Activated naive CD4-positive, alpha-beta T cell treated with anti-CD3 and anti-CD28 coated beads, Interleukin-2, amount 50 U/mL, for 72 hours (primary cell): ENCODE results near the gene NXPH3. TPM values are rescaled to one million over a fixed set of nuclear protein-coding genes. Genes with fewer than 3 reads are reported as not detected.
A peak's percentile ranks its signal among the peaks of the same experiment; 100 is the strongest.

ENCODE experiments used
- ATAC-seq, 2 donors: fragments of 150-1000 bp; cut with Tn5 transposase; 2 replicates each; pipeline ENCODE4 v1.10.0; 2021; ENCODE audit warnings: mild to moderate bottlenecking in 2 of 2, moderate library complexity in 2 of 2
- DNase-seq, 2 donors: peaks; one replicate each; pipeline ENCODE4 v3.0.0; 2021 to 2022; ENCODE audit warnings: low spot score in 2 of 2
- H3K27ac Mint-ChIP-seq, 2 donors: one replicate each; pipeline ENCODE4 v1.8.0; 2022; ENCODE audit warnings: mild to moderate bottlenecking in 2 of 2, mixed read lengths in 2 of 2
- H3K36me3 Mint-ChIP-seq, 2 donors: one replicate each; pipeline ENCODE4 v1.8.0; 2022; ENCODE audit warnings: mixed read lengths in 2 of 2
- H3K9me3 Mint-ChIP-seq, 2 donors: one replicate each; pipeline ENCODE4 v1.8.0; 2022; ENCODE audit warnings: mixed read lengths in 2 of 2
- total RNA-seq, 2 donors: library from RNA; stranded (reverse); gene quantifications; one replicate each; pipeline ENCODE4 v1.2.3, GENCODE V29; 2022

NXPH3 gene
- total RNA-seq, 2 donors from 2014 or later: 0.14 to 0.23 TPM

DNA sequence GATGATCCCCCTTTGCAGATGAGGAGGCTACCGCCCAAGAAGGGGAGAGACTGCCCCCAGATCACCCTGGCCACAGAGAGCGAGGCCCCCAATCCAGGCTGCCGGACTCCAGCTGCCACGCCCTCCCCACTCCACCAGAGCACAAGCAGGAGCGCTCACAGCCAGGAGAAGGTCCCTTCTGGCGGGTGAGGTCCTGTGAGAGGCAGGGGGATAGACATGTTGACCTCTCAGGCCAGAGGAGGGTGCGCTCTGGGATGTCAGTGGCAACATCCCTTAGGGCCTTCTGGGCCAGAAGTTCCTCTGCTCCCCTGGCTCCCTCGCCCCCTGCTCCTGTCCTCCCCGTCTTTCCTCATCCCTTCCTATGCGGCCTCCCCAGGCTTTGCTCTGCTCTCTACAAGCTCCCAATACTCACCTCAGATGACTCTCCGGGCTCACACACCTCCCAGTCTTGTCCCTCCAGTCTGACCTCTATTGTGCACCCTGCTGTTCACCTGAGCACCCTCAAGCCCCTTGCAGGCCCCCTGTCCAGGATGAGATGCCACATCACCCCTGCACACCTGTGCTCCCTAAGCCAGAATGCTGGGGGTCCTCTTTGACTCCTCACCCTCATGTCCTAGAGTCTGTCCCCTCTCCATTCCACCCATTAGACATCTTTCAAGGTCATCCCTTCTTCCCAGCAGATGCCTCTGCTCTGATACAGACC lies 5.0 kb upstream of the NXPH3 start:
- Mint-ChIP-seq H3K36me3 (no peaks in the 10 kb centered on the region), H3K27ac (peak overlapping the region in 1 of 2 donors; percentile 80), H3K9me3 (no peaks in the 10 kb centered on the region)
- DNase-seq (no peak), ATAC-seq (no peak)

DNA sequence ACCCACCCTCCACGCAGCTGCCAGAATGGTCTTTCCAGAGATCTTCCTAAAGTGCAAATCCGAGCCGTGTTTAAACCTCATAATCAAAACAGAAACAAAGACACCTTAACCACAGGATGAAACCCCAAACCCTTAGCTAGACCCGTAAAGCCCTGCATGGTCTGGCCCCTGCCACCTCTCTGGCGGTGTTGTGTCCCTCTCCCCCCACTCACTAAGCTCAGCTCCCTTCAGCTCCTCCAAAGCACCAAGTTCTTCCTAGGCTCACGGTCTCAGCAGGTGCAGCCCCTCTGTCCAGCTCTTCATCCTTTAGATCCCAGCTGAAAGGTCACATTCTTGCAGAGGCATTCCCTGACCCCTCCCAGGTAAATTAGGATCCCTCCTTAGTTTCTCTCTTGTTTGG lies 4.4 kb upstream of the NXPH3 start:
- ATAC-seq (no peak), DNase-seq (no peak)
- H3K9me3 Mint-ChIP-seq: no peaks in the 10 kb centered on the region
- H3K27ac Mint-ChIP-seq: no peak overlapping the region
- H3K36me3 Mint-ChIP-seq: no peaks in the 10 kb centered on the region

DNA sequence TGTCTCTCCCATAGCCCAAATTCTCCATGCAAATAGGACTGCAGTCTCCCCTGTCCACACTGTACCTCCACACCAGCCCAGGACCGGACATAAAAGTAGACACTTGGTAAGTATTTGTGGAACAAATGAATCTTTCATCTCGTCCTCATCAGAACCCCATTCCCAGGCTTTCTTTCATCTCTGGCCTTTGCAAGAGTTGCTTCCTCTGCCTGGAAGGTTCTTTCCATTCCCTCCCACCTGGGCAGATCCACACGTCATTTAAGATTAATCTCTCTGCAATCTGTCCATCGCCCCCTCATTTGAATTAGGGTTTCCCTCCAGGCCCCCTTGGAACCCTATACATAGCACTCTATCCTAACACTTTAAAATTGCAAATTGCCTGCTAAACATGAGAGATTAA lies 3.9 kb upstream of the NXPH3 start:
- Mint-ChIP-seq H3K27ac (no peak overlapping the region), H3K9me3 (no peaks in the 10 kb centered on the region)
- ATAC-seq: no peak

DNA sequence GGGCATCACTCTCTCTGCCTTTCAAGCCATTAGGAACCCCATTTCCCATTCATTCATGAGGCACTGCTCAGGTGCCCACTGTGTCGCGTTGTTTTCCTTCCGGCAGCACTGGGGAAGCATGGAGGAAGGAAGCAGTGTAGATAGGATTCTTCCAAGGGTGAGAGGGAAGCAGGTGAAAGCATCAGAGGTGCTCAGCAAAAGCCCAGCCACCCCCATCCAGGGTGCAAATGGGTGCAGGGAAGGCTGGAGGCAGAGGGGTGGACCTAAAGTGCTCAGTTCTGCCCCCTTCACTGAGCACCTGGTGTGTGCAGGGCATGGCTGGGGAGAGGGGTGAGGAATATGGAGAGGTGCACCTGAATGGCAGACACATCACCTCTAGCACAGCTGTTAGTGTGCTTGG lies 3.4 kb upstream of the NXPH3 start:
- ATAC-seq (no peak), DNase-seq (no peak)
- Mint-ChIP-seq H3K27ac (no peak overlapping the region), H3K9me3 (no peaks in the 10 kb centered on the region), H3K36me3 (no peaks in the 10 kb centered on the region)

More for the DNA sequence above, 3.9 kb upstream of the NXPH3 start:
- H3K36me3 Mint-ChIP-seq: no peaks in the 10 kb centered on the region
- no peak for DNase-seq

DNA sequence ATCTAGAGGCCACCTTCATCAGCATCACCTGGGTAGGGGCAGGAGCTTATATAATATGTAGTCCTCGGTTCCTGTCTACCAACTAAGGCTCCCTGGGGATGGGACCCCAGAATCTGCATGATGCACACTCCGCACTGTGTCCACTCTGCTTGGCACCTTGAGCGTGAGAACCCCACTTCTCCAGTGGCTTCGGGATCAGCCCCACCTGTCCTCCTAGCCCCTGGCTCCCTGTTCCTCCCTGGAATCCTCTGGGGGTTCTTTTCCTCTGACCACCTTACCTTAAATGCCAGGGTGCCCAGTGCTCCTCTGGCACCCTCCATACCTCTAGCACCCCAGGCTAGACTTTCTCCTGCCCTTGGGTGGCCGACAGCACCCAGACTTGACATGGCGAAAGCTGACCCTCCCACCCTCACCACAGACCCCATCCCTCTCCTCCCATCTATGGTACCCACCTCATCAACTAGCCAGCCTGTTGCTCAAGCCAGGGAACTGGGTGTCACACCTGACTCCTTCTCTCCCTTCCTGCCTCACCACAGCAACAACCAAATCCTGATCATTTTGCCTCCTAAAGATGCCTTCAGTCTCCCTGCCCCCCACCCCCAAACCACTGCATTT lies 2.8 kb upstream of the NXPH3 start:
- no peaks in the 10 kb centered on the region for H3K36me3 Mint-ChIP-seq
- H3K9me3 Mint-ChIP-seq: no peaks in the 10 kb centered on the region
- DNase-seq: no peak
- no peak for ATAC-seq
- H3K27ac Mint-ChIP-seq: no peak overlapping the region

DNA sequence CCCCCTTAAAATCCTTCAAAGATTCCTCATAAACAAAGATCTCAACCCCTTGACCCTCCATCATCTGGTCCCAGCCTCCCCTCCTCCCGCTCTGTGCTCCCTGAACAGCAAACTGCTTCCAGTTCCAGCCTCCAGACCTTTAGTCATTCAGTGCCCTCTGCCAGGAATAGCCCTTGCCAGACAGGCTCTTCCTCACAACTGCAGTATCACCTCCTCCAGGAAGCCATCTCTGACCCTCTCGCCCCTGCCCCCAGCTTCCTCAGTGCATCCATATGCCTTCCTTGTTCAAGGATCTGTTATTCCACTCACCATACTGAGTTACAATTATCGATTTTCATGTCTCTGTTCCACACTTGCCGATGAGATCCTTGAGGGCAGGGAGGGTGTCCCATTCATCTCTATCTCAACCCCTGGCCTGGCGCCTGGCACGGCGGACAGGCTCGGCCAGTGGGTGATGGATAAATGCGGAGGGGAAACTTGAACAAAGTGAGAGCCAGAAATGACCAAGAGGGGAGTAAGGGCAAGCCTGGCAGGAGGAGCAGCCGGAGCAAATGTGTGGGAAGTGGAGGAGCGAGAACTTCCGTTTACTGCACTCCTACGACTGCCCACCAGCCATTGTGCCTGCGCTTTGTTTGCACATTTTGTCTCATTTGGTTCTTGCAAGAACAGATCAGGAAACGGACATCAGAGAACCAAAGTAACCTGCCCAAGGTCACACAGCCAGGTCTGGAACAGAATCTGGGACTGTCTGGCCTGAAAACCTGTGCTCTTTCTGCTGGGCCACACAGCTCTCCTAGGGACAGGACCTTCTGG lies 2.0 kb upstream of the NXPH3 start:
- Mint-ChIP-seq H3K27ac (no peak overlapping the region), H3K36me3 (no peaks in the 10 kb centered on the region), H3K9me3 (no peaks in the 10 kb centered on the region)
- DNase-seq (no peak), ATAC-seq (no peak)

DNA sequence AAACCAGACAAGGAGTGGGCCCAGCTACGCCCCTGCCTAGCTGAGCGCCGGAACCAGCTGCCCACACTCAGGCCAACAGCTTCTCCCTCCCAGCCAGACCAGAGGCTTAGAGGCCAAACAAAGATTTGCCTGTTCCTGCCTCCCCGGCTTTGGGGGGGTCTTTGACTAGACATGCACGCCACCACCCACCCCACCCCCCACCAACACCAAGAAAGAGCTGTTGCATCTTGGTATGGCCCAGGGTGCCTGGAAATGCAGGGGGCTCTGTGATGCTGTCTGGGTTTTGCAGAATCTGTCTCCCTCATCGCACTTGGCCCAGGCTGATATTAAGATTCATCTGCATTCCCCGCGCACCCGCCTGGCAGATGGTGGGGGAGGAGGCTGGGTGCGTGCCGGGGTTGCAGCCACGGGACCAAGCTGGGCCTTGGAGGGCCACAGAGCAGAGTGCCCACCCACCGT lies 1.3 kb upstream of the NXPH3 start:
- Mint-ChIP-seq H3K36me3 (no peaks in the 10 kb centered on the region), H3K9me3 (no peaks in the 10 kb centered on the region), H3K27ac (no peak overlapping the region)
- DNase-seq (no peak), ATAC-seq (no peak)

DNA sequence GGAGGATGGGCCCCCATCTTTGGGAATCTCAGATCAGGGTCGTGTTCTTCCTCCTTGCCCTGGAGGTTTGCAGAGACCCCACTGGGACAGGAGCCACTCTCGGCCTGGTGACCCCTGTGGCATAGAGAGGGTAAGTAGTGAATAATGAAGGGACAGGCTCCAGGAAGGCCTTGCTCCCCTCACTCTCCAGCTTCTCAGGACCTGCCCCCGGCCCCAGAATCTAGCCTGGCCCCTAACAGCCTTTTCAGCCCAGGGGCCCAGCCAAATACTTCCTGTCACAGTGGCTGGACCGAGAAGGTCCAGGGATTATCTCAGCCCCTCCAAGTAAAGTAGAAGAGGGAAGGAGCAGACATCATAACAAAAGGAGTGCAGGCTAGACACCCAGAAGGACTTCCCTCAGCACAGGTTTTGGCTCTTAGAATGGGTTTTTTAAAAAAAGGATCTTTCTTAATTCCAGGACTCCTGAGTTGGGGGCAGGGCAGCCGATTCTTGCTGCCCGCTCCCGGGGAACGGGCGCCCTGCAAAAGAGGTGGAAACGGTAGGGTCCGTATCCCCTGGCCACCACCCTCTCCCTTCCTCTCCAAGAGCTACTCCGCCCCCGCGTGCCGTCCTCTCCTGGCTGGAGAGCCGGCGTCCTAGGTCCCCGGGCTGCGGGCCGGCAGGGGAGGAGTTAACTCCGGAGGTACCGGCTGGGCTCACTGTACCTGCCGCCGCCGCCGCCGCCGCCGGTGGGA lies 559 bp upstream of the NXPH3 start:
- H3K9me3 Mint-ChIP-seq: no peaks in the 10 kb centered on the region
- no peaks in the 10 kb centered on the region for H3K36me3 Mint-ChIP-seq
- no peak for DNase-seq
- no peak overlapping the region for H3K27ac Mint-ChIP-seq
- ATAC-seq: no peak

DNA sequence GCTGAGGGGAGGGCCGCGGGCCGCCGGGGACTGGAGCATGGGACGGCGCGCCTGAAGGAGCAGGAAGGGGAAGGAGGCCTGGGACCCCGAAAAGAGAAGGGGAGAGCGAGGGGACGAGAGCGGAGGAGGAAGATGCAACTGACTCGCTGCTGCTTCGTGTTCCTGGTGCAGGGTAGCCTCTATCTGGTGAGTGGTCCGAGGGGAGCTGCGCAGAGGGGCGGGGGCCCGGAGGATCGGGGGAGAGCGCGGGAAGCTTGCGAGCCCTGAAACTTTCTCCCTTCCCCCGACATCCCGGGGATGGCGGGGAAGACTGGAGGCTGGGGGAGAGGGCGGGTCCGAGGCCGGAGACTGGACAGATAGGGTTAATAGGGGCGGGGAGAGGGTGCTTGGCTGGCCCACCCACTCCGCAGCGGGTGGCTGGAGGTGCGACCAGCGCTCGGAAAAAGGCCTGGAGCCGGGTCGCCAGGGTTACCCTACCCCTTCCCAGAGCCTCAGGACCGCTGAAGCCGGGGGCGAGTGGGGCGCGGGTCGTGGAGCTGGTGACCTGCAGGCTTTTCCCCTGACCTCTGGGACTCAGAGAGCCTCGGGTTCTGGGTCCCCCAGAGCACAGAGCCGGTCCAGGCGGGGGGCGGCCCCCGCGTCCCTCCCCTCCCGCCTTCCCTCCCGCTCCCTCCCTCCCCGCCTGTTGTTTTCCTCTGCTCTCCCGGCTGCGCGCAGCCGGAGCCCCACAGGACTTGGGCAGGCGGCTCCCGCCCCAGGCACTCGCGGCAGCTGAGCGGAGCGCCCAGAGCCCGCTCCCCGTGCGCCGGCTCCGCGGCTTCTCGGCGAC lies 631 bp downstream of the NXPH3 start:
- no peak for DNase-seq
- H3K27ac Mint-ChIP-seq: no peak overlapping the region
- H3K9me3 Mint-ChIP-seq: no peaks in the 10 kb centered on the region
- H3K36me3 Mint-ChIP-seq: no peaks in the 10 kb centered on the region
- peak in 1 of 2 donors; percentile 8 for ATAC-seq

DNA sequence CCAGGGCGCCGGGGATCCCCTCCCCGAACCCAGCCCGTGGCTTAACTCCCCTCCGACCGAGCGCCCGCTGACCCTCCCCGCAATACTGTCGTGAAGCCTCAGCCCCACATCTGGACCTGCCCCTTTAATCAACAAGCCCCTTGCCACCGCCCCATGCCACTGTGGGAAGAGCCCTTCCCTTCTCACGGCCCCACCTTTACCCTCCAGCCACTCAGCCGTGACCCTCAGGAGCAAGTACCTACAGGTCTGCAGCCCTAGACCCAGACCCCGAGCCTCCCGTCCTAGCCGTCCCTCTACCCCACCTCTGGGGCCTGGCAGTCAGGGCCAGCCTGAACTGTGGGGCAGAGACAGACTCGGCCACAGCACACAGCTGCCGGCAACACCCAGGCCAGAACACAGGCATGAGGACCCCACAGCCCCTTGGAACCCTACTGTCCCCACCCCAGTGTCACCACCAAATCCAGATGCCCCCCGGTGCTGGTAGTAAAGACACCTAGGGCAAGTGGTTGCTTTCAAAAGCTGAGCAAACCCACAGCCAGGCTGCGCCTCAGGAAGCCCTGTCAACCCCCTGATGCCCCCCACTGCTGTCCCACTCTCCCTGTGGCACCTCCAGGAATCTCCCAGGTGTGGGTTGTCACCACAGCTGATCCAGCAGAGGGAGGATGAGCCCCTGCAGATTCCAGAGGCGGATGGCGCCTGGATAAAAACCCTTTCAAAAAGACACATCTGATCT lies 1.4 kb downstream of the NXPH3 start:
- no peaks in the 10 kb centered on the region for H3K36me3 Mint-ChIP-seq
- ATAC-seq (no peak), DNase-seq (no peak)
- no peaks in the 10 kb centered on the region for H3K9me3 Mint-ChIP-seq
- no peak overlapping the region for H3K27ac Mint-ChIP-seq

DNA sequence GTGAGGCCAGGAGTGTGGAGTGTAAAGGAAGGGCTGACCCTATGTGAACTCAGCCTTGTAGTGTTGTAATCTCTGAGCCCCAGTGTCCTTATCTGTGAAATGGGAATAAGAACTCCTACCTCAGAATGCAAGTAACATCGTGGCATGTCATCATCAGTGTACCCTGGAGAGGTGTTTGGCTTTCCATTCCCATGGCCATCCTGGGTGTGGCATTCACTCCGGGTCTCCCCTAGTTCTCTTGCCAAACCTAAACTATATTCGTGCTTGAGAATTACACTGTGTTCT lies 1.9 kb downstream of the NXPH3 start:
- no peak overlapping the region for H3K27ac Mint-ChIP-seq
- no peak for ATAC-seq
- no peaks in the 10 kb centered on the region for H3K9me3 Mint-ChIP-seq
- DNase-seq: no peak
- no peaks in the 10 kb centered on the region for H3K36me3 Mint-ChIP-seq

DNA sequence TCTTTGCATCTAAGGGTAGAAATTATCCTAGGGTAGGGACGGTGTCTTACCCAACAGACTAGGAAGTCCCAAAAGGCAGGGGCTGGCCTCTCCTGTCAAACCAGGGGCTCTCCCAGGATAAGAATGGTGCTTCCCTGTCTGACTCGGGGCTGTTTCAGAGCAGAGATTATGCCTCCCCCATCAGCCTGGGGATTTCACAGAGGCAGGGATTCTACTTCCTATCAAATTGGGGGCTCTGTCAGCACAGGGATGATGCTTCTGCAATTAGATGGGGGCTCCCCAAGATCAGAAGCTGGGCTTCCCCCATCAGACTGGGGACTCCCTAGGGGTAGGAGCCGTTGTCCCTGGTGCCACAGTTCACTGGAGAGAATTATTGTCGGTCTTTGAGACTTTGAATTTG lies 2.3 kb downstream of the NXPH3 start:
- no peaks in the 10 kb centered on the region for H3K36me3 Mint-ChIP-seq
- ATAC-seq: peak in 1 of 2 donors; percentile 78
- H3K9me3 Mint-ChIP-seq: no peaks in the 10 kb centered on the region
- no peak overlapping the region for H3K27ac Mint-ChIP-seq
- no peak for DNase-seq

DNA sequence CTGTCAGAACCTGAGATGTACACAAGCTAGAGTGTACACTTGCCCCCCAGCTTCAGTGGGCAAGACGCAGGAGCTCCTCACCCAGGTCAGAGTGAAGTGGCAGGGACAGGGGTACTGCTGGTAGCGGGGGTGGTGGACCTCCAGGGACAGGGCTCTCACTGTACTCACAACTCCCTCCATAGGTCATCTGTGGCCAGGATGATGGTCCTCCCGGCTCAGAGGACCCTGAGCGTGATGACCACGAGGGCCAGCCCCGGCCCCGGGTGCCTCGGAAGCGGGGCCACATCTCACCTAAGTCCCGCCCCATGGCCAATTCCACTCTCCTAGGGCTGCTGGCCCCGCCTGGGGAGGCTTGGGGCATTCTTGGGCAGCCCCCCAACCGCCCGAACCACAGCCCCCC lies 2.7 kb downstream of the NXPH3 start:
- ATAC-seq: no peak
- Mint-ChIP-seq H3K36me3 (no peaks in the 10 kb centered on the region), H3K27ac (no peak overlapping the region), H3K9me3 (no peaks in the 10 kb centered on the region)
- no peak for DNase-seq

DNA sequence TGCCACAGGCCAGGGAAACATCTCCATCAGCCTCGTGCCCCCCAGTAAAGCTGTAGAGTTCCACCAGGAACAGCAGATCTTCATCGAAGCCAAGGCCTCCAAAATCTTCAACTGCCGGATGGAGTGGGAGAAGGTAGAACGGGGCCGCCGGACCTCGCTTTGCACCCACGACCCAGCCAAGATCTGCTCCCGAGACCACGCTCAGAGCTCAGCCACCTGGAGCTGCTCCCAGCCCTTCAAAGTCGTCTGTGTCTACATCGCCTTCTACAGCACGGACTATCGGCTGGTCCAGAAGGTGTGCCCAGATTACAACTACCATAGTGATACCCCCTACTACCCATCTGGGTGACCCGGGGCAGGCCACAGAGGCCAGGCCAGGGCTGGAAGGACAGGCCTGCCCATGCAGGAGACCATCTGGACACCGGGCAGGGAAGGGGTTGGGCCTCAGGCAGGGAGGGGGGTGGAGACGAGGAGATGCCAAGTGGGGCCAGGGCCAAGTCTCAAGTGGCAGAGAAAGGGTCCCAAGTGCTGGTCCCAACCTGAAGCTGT lies 3.4 kb downstream of the NXPH3 start:
- Mint-ChIP-seq H3K9me3 (no peaks in the 10 kb centered on the region), H3K36me3 (no peaks in the 10 kb centered on the region), H3K27ac (no peak overlapping the region)
- ATAC-seq (no peak), DNase-seq (no peak)

DNA sequence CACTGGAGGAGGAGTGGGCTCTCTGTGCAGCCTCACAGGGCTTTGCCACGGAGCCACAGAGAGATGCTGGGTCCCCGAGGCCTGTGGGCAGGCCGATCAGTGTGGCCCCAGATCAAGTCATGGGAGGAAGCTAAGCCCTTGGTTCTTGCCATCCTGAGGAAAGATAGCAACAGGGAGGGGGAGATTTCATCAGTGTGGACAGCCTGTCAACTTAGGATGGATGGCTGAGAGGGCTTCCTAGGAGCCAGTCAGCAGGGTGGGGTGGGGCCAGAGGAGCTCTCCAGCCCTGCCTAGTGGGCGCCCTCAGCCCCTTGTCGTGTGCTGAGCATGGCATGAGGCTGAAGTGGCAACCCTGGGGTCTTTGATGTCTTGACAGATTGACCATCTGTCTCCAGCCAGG lies 3.9 kb downstream of the NXPH3 start:
- DNase-seq (no peak), ATAC-seq (no peak)
- Mint-ChIP-seq H3K36me3 (no peaks in the 10 kb centered on the region), H3K9me3 (no peaks in the 10 kb centered on the region), H3K27ac (no peak overlapping the region)
